ENCODE measurements around the gene AGBL4. TPM values are rescaled to one million over a fixed set of nuclear protein-coding genes. Genes with fewer than 3 reads are reported as not detected.

The AGBL4 gene
- total RNA-seq, 1 donor from 2014 or later = 2.1 TPM

DNA sequence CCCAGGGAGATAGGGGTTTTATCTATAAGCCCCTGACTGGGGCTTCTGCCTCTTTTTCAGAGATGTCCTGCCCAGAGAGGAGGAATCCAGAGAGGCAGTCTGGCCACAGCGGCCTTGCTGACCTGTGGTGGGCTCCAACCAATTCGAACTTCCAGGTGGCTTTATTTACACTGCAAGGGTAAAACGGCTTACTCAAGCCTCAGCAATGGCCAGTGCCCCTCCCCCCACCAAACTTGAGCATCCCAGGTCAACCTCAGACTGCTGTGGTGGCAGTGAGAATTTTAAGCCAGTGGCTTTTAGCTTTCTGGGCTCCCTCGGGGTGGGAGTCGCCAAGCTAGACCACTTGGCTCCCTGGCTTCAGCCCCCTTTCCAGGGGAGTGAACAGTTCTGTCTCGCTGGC lies 863.1 kb downstream of the AGBL4 start:
- Histone ChIP-seq H3K9me3 (no peaks in the 10 kb centered on the region), H3K4me1 (no peaks in the 10 kb centered on the region), H3K4me3 (no peak overlapping the region), H3K27ac (no peak overlapping the region), H3K27me3 (ENCODE audit: low read depth) (no peaks in the 10 kb centered on the region), H3K36me3 (no peaks in the 10 kb centered on the region)
- ATAC-seq = no peak
- intact Hi-C loops (cut with DNase I) = no loop called here
- TF ChIP-seq CTCF (IDR thresholded peaks at IDR 0.05) = no peak
- DNase-seq = no peak

DNA sequence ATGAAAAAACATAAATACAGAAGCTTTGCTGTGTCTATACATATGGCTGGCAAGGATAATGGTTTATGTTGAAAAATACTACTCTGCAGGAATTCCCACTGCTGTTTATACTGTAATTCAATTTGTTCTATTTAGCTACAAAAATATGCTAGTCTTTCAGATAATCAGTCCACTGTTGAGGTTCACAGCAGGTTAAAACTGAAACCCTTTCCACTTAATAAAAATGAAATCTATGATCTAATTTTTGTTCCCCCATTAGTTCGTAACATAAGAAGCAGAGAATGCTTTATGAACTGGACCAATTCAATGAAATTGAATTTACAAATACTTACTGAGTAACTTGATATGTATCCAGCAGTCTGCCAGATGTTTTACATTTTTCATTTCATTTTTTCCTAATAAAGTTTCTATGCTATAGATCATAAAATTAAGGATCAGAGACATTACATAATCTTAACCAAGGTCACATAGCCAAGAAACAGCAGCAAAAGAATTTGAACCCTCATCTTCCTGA lies 887.0 kb downstream of the AGBL4 start:
- no peaks in the 10 kb centered on the region for H3K4me1 ChIP-seq
- H3K27me3 ChIP-seq (ENCODE audit: low read depth) = no peaks in the 10 kb centered on the region
- intact Hi-C loops (cut with DNase I) = no loop called here
- no peak overlapping the region for H3K27ac ChIP-seq
- no peak for ATAC-seq
- TF ChIP-seq CTCF (IDR thresholded peaks at IDR 0.05) = no peak
- DNase-seq = no peak
- peaks cover 10% of the 10 kb centered on the region for H3K9me3 ChIP-seq
- no peaks in the 10 kb centered on the region for H3K36me3 ChIP-seq
- H3K4me3 ChIP-seq = no peak overlapping the region

- no peak for ATAC-seq
- Histone ChIP-seq H3K9me3 (no peaks in the 10 kb centered on the region), H3K4me1 (no peaks in the 10 kb centered on the region), H3K27me3 (ENCODE audit: low read depth) (no peaks in the 10 kb centered on the region), H3K4me3 (no peak overlapping the region), H3K27ac (no peak overlapping the region), H3K36me3 (no peaks in the 10 kb centered on the region)
- no peak for DNase-seq
- no peak for TF ChIP-seq CTCF (IDR thresholded peaks at IDR 0.05)
- intact Hi-C loops (cut with DNase I) = no loop called here
Measured at GRCh38 chr1:49125746-49126145, 898.0 kb downstream of the AGBL4 start.

DNA sequence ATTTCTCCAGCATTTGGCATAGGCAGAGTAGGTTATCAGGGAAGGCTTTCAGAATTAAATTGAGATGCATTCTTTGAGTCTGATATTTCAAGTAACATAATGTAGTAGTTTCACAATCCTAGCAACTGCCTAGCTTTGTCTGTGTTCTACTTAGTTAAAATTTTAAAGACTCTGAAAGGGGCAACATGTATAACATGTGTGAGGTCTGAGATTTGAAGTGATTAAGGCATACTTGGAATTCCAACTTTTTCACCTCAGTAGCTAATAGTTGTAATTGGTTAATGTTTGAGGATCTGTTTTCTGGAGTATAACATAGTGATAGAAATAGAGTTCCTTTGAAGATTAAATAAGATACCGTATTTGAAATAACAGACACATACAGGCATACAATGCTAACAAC lies 911.8 kb downstream of the AGBL4 start:
- TF ChIP-seq CTCF (IDR thresholded peaks at IDR 0.05) = no peak
- ATAC-seq = no peak
- no peak overlapping the region for H3K4me3 ChIP-seq
- DNase-seq = no peak
- no peaks in the 10 kb centered on the region for H3K36me3 ChIP-seq
- no peaks in the 10 kb centered on the region for H3K4me1 ChIP-seq
- H3K27me3 ChIP-seq (ENCODE audit: low read depth) = no peaks in the 10 kb centered on the region
- intact Hi-C loops (cut with DNase I) = no loop called here
- peaks cover 11% of the 10 kb centered on the region for H3K9me3 ChIP-seq
- H3K27ac ChIP-seq = no peak overlapping the region

DNA sequence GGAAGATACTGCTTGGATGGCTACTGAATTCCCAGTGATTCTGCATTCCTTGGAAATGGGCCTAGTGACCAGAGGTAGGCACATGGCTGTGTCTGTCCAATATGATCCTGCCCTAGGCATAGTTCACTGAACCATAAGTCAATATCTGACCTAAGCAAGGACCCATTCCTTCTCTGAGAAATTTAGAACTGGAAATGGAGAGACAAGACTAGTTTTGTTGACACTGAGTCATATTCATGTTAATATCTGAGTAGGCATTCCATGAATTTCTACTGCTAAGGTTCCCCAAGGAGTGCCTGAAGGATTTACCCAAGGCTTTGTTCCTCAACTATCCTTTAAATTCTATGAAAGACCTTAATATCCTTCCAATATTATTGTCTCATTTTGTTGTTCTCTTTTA lies 917.3 kb downstream of the AGBL4 start:
- intact Hi-C loops (cut with DNase I) = no loop called here
- no peak overlapping the region for H3K27ac ChIP-seq
- no peaks in the 10 kb centered on the region for H3K36me3 ChIP-seq
- H3K4me1 ChIP-seq = no peaks in the 10 kb centered on the region
- DNase-seq = no peak
- TF ChIP-seq CTCF (IDR thresholded peaks at IDR 0.05) = no peak
- no peak for ATAC-seq
- H3K9me3 ChIP-seq = no peaks in the 10 kb centered on the region
- H3K4me3 ChIP-seq = no peak overlapping the region
- H3K27me3 ChIP-seq (ENCODE audit: low read depth) = no peaks in the 10 kb centered on the region

- no peak for TF ChIP-seq CTCF (IDR thresholded peaks at IDR 0.05)
- H3K27me3 ChIP-seq (ENCODE audit: low read depth) = no peaks in the 10 kb centered on the region
- H3K36me3 ChIP-seq = no peaks in the 10 kb centered on the region
- intact Hi-C loops (cut with DNase I) = no loop called here
- no peak overlapping the region for H3K27ac ChIP-seq
- DNase-seq (no peak), ATAC-seq (no peak)
- H3K4me3 ChIP-seq = no peak overlapping the region
- H3K4me1 ChIP-seq = no peaks in the 10 kb centered on the region
- H3K9me3 ChIP-seq = no peaks in the 10 kb centered on the region
Measured at GRCh38 chr1:49104575-49104974, 919.2 kb downstream of the AGBL4 start.
